Fibroblast of the aortic adventitia (primary cell): ENCODE measurements around the gene RNF150. TPM values are rescaled to one million over a fixed set of nuclear protein-coding genes. Genes with fewer than 3 reads are reported as not detected.
A peak's percentile ranks its signal among the peaks of the same experiment; 100 is the strongest.

Experiments
- DNase-seq: peaks from one replicate; pipeline ENCODE4 v3.0.0-alpha.2; 2010; ENCODE audit warnings: low read depth
- H3K4me3 ChIP-seq: 2 replicates; pipeline ENCODE4 v1.5.1; 2011; ENCODE audit warnings: low read depth, mild to moderate bottlenecking, control low read depth, low read length, moderate library complexity
- total RNA-seq: library from RNA; depleted of rRNA; stranded (reverse); fragments of >200 nt; gene quantifications from 2 replicates; pipeline ENCODE4 v1.2.3, GENCODE V29; 2012; ENCODE audit warnings: low replicate concordance
- TF ChIP-seq, protein P1 (sequence below): IDR thresholded peaks from 2 replicates; pipeline ENCODE4 v1.5.1; 2011; ENCODE audit warnings: mild to moderate bottlenecking, low read length, control low read depth, inconsistent platforms; ENCODE audit not compliant: insufficient read depth

Gene RNF150
- total RNA-seq, 1 donor: 0.99 TPM

DNA sequence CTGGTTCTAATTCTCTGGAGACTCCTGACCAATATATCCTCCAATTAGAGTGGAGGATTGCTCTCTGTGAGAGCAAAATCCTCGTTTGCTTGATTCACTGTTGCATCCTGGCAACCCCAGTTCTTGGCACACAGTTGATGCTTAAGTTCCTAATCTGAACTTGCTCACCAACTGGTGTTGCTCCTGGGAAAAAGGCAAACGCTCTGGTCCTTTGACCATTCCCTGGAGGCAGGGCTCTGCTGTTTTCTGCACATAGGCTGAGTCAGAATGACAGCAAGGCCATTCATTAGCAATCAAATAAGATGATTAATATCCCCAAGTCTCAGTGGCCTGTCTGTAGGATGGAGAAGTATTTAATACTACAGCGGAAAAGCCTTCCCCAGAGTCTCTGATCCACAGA, 204.4 kb downstream of the RNF150 start:
- TF ChIP-seq, protein P1, sequence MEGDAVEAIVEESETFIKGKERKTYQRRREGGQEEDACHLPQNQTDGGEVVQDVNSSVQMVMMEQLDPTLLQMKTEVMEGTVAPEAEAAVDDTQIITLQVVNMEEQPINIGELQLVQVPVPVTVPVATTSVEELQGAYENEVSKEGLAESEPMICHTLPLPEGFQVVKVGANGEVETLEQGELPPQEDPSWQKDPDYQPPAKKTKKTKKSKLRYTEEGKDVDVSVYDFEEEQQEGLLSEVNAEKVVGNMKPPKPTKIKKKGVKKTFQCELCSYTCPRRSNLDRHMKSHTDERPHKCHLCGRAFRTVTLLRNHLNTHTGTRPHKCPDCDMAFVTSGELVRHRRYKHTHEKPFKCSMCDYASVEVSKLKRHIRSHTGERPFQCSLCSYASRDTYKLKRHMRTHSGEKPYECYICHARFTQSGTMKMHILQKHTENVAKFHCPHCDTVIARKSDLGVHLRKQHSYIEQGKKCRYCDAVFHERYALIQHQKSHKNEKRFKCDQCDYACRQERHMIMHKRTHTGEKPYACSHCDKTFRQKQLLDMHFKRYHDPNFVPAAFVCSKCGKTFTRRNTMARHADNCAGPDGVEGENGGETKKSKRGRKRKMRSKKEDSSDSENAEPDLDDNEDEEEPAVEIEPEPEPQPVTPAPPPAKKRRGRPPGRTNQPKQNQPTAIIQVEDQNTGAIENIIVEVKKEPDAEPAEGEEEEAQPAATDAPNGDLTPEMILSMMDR: no peak
- DNase-seq: peak; percentile 7
- H3K4me3 ChIP-seq: no peak overlapping the region

DNA sequence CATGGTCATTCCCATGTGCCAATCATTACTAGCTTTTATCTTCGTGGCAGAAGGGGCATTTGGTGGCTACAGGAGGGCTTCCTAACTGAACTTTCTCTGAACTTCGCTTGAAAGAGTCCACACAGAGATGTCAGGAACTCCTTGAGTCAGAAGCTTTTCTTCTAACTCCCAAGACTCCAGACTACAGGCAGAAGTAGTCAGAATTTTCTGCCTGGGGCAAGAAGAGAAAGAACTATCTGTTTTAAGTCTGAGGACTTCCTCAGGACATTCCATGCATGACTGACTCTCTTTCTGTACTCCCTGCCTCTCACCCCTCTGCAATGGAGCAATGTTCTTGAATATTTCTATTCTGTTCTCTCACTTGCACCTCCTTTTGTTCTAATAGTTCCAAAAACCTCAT, 206.6 kb downstream of the RNF150 start:
- no peak overlapping the region for H3K4me3 ChIP-seq
- TF ChIP-seq, protein P1: no peak
- no peak for DNase-seq

DNA sequence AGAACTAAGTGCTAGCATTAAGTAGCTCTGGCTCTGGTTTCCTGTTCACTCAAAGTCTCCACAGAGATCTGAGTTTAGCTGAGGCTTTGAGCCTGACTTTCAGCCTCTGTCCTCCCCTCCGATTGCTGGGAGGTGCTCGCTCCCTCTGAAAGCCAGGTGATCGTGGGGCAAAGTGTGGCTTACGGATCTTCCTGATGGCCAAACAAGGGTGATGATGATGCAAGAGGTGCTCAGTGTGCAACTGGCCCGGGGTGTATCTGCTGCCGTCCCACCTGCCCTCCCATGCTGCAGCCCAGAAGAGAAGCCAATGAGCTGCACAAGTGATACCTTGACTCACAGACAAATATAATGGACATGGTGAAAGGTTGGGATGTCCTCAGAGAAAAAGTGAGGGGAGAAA, 207.9 kb downstream of the RNF150 start:
- TF ChIP-seq, protein P1: no peak
- DNase-seq: no peak
- H3K4me3 ChIP-seq: no peak overlapping the region

DNA sequence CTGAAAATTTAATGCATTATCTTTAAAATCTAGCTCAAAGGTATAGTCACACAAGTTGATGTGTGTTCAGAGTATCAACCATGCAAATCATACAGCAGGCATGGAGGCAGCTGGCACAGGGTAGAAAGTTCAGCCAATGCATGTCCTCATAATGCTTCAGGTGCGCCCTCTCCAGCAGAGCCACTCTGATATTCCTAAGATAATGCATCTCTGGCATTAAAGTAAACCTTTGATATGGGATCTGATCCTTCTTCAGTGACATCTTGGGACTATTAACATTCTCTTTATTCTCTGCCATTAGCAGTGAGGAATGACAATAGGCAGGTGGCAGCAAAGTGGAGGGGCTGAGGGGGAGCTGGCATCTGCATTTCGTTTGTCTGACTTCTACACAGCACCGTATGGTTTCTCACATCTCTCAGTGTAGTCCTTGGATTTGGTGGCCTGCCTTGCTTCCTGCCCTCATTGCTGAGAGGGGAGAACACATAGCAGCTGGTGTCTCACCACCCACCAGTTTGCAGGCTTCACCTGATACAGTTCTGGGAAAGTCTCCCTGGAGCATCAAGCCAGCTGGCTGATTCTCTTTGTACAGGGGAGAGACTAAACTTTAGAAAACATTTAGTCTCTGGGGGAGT, 208.4 kb downstream of the RNF150 start:
- DNase-seq: no peak
- no peak overlapping the region for H3K4me3 ChIP-seq
- TF ChIP-seq, protein P1: no peak

DNA sequence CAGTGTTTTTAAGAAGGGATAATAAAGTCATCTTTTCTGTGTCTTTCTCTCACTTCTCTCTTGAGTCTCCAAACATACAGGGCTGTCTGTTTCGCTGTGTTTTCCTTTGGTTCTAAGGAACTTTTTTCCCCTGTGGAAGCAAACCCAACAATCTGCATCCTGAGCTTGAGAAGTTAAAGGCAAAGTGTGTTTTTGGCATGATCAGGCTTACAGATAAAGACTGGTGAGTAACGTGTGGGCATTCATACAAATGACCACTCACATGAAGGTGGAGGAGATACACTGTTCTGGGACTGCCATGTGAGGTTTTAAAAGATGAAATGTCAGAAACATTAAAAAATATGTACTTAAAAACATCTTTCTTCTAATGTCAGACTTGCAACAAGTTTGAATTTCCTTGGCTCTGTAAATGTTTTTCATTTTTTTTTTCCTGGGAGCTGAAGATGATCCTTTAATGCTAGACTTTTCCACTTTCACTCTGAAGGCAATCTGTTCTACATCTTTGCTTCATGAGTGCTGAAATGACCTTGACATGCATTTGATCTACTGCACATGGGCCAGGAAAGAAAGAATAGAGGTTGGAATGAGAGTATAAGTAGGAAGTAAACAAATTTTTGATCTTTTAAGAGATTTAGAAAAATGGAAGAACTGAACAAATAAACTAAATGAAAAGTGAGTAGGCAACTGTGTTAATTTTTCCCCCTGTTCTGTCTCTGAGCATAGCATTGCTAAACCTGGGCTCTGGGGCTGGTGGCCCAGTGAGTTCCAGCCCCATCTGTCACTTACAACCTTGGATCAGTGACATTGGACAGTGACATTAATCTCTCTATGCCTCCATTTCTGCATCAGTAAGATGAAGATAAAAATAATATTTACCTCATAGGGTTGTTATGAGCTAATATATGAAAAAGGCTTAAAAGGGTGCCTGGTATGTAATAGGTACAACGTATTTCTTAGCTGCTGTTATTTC, 226.0 kb downstream of the RNF150 start:
- no peak overlapping the region for H3K4me3 ChIP-seq
- TF ChIP-seq, protein P1: no peak
- peak; percentile 3 for DNase-seq

DNA sequence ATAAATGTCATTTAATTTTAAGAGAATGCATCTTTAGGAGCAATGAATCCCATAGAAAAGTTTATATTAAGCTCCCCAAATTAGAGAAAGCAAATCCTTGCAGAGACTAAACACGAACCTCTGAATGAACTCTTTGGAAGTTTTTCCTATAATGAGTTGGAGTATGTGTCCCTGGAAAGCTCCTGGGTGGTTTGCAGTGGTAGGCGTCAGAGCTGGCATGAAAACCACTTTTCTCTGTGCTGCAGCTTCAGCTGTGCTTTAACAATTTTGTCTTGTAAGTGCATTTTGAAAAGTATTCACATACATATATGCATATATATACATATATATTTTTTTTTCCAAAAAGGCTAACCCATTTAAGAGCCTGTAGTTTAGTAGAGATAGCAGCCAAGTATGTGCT, 228.4 kb downstream of the RNF150 start:
- DNase-seq: no peak
- TF ChIP-seq, protein P1: no peak
- H3K4me3 ChIP-seq: no peak overlapping the region
